Breast epithelium (tissue), 3 donors: Measurements from ENCODE around the gene SDC4.

Source experiments
- POLR2A ChIP-seq: fragments of 450-650 bp; IDR thresholded peaks from one replicate; pipeline ENCODE4 v1.6.1; 2016; ENCODE audit warnings: antibody characterized with exemption, mild to moderate bottlenecking, moderate library complexity
- TF ChIP-seq, protein P1 (sequence below), 3 donors: fragments of 450-650 bp; IDR thresholded peaks; one replicate each; pipeline ENCODE4 v1.5.1; 2016 to 2017; ENCODE audit warnings: antibody characterized with exemption in 3 of 3, mild to moderate bottlenecking in 3 of 3, moderate library complexity in 3 of 3

DNA sequence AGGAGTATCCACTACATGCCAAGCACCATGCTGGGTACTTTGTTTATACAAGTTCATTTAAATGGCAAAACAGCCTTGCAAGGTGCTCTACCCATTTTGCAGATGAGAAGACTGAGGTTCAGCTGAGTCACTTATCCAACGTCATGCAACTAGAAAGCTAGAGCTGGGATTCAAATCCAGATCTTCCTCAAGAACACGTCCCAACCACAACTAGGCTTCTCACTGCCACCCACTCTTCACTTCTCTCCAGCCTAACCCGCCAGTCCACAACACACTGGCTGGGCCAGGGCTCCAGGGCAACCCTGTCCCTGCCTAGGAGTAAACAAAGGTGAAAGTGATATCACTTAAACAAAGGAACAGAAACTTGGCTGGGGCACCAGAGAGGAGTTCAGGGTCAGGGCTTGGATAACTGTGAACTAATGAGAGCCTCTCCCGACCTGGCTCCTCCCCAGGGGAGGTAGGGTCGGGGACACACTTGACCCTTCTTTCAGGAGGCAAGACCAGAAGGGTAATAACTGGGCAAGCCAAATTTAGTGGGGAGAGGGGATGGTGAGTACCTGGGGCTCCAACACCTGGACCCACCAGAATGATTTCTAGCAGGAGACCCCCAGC is 7.9 kb downstream of the SDC4 start:
- TF ChIP-seq POLR2A: no peak
- TF ChIP-seq, protein P1, sequence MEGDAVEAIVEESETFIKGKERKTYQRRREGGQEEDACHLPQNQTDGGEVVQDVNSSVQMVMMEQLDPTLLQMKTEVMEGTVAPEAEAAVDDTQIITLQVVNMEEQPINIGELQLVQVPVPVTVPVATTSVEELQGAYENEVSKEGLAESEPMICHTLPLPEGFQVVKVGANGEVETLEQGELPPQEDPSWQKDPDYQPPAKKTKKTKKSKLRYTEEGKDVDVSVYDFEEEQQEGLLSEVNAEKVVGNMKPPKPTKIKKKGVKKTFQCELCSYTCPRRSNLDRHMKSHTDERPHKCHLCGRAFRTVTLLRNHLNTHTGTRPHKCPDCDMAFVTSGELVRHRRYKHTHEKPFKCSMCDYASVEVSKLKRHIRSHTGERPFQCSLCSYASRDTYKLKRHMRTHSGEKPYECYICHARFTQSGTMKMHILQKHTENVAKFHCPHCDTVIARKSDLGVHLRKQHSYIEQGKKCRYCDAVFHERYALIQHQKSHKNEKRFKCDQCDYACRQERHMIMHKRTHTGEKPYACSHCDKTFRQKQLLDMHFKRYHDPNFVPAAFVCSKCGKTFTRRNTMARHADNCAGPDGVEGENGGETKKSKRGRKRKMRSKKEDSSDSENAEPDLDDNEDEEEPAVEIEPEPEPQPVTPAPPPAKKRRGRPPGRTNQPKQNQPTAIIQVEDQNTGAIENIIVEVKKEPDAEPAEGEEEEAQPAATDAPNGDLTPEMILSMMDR (IDR thresholded peaks at IDR 0.05): no peak
